Measurements from ENCODE around the gene TMEM17.

The TMEM17 gene

GRCh38 chr2:62472312-62472711 lies 33.7 kb downstream of the TMEM17 start:
- no peak for DNase-seq (ENCODE audit: low read depth)

- no peak for DNase-seq (ENCODE audit: low read depth)
Observed at GRCh38 chr2:62471816-62472215, 34.2 kb downstream of the TMEM17 start.

DNA sequence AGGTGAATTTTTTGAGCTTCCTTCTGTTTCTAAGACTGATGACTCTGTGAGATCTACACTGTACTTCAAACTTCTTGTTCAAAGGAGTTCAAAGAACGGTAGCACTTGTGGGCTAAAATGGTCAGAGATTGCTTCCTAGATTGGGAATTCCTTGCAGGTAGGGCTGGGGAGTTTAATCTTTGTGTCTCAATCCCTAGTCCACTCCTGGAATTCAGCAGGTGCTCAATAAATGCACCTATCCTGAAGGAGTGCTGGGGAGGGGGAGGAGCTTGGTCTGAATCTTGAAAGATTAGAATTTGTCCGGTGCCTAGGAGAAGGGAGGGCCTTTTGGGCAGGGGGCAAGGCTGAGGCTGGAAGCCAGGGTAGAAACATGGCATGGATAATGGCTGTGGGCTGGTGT lies 34.6 kb downstream of the TMEM17 start:
- DNase-seq (ENCODE audit: low read depth) = no peak

DNA sequence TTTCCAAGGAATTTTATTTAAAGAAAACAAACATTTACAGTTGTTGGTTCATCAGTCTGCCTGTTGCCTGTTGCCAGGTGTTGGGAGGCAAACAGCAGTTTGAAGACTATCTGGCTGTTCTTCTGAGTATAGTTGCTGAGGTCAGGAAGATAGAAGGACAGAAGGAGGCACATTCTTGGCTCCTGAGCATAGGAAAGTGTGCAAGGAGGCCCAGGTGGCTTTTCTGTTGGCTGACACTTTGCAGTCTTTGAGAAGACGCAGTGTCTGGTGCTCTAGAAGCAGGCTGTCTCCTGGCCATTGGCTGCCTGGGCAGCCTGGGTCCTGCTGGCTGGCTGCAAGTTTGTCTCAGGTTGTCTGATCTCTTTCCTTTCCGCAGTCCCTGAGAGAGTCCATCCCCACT lies 36.4 kb downstream of the TMEM17 start:
- DNase-seq (ENCODE audit: low read depth) = no peak

DNA sequence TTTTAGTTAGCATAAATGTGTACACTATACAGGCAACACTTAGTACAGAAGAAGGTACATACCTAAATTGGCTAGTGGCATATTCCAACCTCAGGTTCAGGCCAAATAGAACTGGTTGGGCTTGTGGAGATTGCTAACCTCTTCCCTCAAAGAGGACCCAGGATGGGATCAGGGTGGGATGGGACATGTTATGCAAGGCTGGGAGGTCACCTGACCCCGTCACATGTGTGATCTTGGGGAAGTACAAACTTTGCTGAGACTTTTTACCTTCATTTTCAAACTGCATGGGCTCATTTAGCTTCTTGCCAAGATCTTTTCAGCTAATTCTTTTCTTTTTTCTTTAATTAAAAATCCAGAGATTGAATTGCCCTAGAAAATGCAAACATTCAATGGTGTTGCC lies 36.9 kb downstream of the TMEM17 start:
- no peak for DNase-seq (ENCODE audit: low read depth)

DNA sequence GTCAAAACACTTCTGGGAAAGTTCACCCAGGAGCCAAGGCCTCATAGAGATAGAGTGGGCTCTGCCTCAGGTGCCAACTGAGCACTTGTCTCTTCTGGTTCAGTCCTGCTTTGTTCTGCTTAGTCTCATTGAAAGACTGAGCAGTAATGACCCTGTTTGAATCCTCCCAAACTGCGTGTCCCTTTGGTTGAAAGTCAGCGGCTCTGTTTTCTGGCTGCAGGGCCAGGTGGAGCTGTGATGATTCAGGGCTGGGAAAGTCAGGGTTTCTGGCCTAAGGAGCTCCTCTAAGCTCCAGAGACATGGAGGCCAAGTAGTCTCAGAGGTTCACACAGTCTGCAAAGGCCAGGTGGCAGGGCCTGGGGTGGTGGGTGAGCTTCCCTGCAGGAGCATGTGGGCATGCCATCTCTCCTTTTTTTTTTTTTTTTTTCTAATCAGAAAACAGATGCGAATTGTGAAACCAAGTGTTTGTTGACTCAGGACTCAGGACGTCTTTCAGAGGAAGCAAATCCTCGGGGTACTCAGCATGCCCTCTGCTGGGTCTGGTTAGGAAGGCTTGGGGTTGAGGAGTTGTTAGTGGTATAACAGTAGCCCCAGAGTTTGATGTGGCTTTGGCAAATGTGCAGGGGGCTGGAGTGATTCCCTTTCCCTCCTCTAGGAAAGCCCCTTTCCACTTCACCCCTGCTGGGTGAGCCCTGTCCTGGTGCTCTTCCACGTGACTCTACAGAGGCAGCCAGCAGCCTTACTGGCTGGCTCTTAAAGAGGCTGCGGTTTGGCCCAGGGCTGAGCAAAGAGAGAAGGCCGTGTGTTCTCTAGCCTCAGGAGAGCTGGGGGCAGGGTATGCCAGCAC lies 38.3 kb downstream of the TMEM17 start:
- no peak for DNase-seq (ENCODE audit: low read depth)

- no peak for DNase-seq (ENCODE audit: low read depth)
Observed at GRCh38 chr2:62467100-62467474, 38.9 kb downstream of the TMEM17 start.

GRCh38 chr2:62466503-62466854 lies 39.5 kb downstream of the TMEM17 start:
- DNase-seq (ENCODE audit: low read depth) = no peak

GRCh38 chr2:62465741-62466502 lies 40.1 kb downstream of the TMEM17 start:
- no peak for DNase-seq (ENCODE audit: low read depth)

DNA sequence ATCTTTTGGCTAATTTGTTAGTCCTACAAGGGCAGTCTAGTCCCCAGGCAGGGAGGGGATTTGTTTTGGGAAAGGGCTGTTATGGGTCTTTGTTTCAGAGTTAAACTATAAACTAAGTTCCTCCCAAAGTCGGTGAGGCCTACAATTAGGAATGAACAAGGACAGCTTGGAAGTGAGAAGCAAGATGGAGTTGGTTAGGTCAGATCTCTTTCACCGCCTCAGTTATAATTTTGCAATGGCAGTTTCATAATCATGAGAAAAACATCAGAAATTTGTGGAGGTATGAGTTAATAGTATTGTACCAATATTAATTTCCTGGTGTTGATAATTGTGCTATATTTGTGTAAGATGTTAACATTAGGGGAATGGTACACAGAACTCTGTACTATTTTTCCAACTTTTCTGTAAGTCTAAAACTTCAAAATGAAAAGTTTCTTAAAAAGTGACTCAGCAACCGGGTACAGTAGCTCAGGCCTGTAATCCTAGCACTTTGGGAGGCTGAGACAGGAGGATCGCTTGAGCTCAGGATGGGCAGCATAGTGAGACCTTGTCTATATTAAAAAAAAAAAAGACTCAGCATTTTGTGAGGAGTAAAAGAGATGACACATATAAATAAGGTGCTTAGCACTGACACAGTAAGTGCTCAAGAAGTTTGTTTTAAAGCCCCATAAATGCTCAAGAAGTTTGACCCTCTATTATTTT lies 40.8 kb downstream of the TMEM17 start:
- no peak for DNase-seq (ENCODE audit: low read depth)

DNA sequence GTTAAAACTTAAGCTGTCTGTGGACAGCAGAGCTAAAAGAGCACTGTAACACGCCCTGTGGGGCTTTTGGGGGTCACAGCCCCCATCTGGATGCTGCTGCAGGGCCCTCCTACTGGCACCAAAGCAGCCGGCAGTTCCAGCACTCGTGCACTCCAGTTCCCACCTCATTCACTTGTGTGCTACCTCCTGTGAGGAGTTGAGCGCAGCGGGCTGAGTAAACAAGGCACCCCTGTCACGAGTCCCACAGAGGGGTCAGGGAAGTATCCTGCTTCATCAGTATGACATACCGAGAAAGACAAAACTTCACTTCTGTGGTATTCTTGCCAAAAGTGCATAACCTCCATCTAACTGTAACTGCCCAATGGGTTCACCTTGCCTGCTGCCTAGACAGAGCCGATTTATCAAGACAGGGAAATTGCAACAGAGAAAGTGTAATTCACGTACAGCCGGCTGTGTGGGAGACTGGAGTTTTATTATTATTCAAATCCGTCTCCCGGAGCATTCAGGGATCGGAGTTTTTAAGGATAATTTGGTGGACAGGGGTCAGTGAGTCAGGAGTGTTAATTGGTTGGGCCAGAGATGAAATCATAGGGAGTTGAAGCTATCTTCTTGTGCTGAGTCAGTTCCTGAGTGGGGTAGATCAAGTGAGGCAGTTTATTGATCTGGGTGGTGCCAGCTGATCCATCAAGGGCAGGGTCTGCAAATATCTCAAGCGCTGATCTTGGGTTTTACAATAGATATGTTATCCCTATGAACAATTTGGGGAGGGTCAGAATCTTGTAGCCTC lies 41.6 kb downstream of the TMEM17 start:
- DNase-seq (ENCODE audit: low read depth) = no peak

DNA sequence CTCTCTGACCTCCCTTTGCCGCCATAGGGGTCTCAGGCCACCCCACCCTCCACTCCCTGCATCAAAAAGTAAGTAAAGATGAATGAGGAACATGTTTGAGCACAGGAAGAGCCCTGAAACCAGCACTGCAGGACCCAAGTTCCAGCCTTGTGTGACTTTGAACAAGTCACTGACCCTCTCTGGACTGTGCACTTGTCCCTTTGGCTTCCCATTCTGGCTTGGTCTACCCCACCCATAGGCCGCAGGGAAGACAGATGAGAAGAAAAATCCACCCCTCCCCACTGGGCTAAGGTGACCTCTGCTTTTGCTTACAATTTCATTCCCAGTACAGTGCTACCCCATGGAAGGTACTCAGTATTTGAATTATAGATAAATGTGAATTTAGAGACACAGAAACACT lies 43.8 kb downstream of the TMEM17 start:
- DNase-seq (ENCODE audit: low read depth) = no peak

GRCh38 chr2:62461707-62462106 lies 44.3 kb downstream of the TMEM17 start:
- DNase-seq (ENCODE audit: low read depth) = no peak

DNA sequence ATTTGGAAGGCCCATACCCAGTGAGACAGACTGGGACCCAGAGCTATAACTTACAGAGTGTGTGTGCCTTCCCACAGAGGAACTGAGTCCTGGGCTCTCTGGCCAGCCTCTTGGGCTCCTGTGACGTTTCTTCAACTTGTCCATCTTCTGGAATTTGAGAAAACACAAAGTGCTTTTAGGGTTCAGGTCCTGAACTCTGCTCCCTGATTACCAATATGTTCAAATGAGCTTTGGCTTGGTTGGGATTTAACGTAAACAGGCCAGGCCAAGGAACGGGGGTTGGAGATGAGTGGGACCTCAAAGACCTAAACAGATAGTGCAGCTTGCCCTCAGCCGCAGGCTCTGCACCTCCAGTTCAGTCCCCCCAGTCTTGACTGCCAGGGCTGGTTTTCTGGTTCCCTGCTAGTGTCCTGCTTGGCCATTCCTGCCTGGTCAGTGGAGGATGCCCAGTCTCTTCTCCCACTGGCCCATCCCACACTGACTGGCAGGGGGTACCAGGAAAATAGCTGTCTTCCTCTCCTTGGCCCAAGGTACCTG lies 44.9 kb downstream of the TMEM17 start:
- DNase-seq (ENCODE audit: low read depth) = no peak

GRCh38 chr2:62460175-62460574 lies 45.8 kb downstream of the TMEM17 start:
- no peak for DNase-seq (ENCODE audit: low read depth)

- DNase-seq (ENCODE audit: low read depth) = no peak
Observed at GRCh38 chr2:62459672-62460071, 46.3 kb downstream of the TMEM17 start.

GRCh38 chr2:62459106-62459505 lies 46.9 kb downstream of the TMEM17 start:
- DNase-seq (ENCODE audit: low read depth) = no peak

GRCh38 chr2:62458671-62459081 lies 47.3 kb downstream of the TMEM17 start:
- no peak for DNase-seq (ENCODE audit: low read depth)

DNA sequence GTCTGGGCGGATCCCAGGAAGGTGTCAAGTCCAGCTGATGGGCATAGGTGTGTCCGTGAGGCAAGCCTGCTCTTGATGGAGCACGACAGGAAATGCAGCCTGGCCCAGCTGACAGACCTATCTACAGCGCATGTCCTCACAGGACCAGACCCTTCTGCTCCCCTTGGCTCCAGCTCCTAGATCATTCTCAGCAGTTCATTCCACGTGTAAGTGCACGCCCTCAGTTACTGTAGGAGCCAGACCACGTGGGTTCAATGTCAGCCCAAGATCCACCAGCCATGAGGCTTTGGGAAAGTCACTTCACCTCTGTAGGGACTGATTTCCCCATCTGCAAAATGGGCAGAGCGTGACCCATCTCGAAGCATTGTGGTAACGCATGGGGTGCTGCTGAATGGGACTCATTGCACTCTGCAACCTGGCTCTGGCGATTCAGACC lies 47.8 kb downstream of the TMEM17 start:
- DNase-seq (ENCODE audit: low read depth) = no peak

DNA sequence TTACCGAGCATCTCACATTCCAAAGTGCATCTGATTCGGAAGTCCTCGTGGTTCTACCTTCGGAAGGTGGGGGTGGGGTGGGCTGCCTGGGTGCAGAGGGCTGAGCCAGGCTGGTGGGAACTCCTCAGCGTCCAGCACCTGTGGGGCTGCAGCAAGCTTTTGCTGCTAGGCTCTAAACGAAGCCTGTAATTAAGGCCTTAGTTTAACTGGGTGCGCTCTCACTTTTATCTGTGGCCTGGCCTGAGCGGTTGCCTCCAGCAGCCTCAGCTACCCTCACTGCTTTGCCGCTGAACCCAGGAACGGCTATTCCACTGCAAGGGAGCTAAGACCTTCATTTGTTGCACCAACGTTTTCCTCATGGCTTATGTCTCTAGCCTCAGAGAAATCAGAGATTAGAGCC lies 48.4 kb downstream of the TMEM17 start:
- no peak for DNase-seq (ENCODE audit: low read depth)

GRCh38 chr2:62456721-62457539 lies 49.1 kb downstream of the TMEM17 start:
- no peak for DNase-seq (ENCODE audit: low read depth)
